HepG2 (cell line): ENCODE measurements around the gene INAFM1. TPM values are rescaled to one million over a fixed set of nuclear protein-coding genes. Genes with fewer than 3 reads are reported as not detected.

Source experiments
- ATAC-seq: fragments of 200-7000 bp; cut with Tn5 transposase; 3 replicates; pipeline ENCODE4 v1.9.1; 2020; ENCODE audit warnings: mild to moderate bottlenecking, moderate library complexity
- BruUV-seq: library from RNA; stranded (reverse); fragments of 400-500 nt; replicated peaks from 2 replicates; lab custom pipeline; 2021; lab: Mats Ljungman, UMichigan
- CTCF ChIA-PET: fragments of 300-600 bp; formaldehyde crosslinking; extraction: SDS; loops from one replicate; lab custom pipeline; 2021; ENCODE audit warnings: low total read pairs, inconsistent platforms, low intra/inter-chr PET ratio; lab: Yijun Ruan, JAX
- POLR2A ChIA-PET: fragments of 350-600 bp; sonication (Branson Sonifier 250); formaldehyde crosslinking; loops from one replicate; lab custom pipeline; 2020; ENCODE audit warnings: antibody characterized with exemption, inconsistent platforms; lab: Yijun Ruan, JAX
- DNase-seq: peaks from one replicate; pipeline ENCODE4 v3.0.0-alpha.2; 2015; ENCODE audit warnings: low spot score
- FAIRE-seq: peaks from 3 replicates; lab custom pipeline; 2011; peaks lifted over from hg19 to GRCh38; lab: Jason Lieb, UNC
- H2AFZ ChIP-seq: one replicate; pipeline ENCODE4 v1.6.1; 2011; ENCODE audit warnings: low read length, inconsistent platforms
- H3K27ac ChIP-seq: fragments of 300-600 bp; 3 replicates; pipeline ENCODE4 v1.8.0; 2011; ENCODE audit warnings: mixed run types, mild to moderate bottlenecking, mixed read lengths, low read length, inconsistent platforms; ENCODE audit not compliant: insufficient read depth; ENCODE audit errors: extremely low read length
- H3K27me3 ChIP-seq, 2 experiments: fragments of 200-600 bp in 1 of 2; 2 replicates in 1 of 2; 3 replicates in 1 of 2; pipeline versions ENCODE4 v1.6.0 to v1.8.0; 2011; ENCODE audit warnings: low read length in 2 of 2, mild to moderate bottlenecking in 2 of 2, moderate library complexity in 2 of 2, inconsistent platforms in 1 of 2; ENCODE audit not compliant: insufficient read depth in 2 of 2, control insufficient read depth in 1 of 2
- H3K36me3 ChIP-seq, 2 experiments: fragments of 200-600 bp in 1 of 2; replicated peaks in 1 of 2; 2 replicates in 1 of 2; 3 replicates in 1 of 2; pipeline versions ENCODE4 v1.5.1 to v1.8.0; 2011; ENCODE audit warnings: low read length in 2 of 2, inconsistent platforms in 1 of 2; ENCODE audit not compliant: insufficient read depth in 2 of 2, control insufficient read depth in 1 of 2
- H3K4me1 ChIP-seq: 2 replicates; pipeline ENCODE4 v1.5.1; 2012; ENCODE audit warnings: low read length, inconsistent platforms; ENCODE audit not compliant: insufficient read depth
- H3K4me2 ChIP-seq: 2 replicates; pipeline ENCODE4 v1.6.0; 2011; ENCODE audit warnings: low read depth, low read length, inconsistent platforms
- H3K4me3 ChIP-seq, 3 experiments: fragments of 200-600 bp in 1 of 3; sonication (generic), shearing (Covaris generic) in 1 of 3; replicated peaks in 1 of 3; 2 replicates each; pipeline ENCODE4 v1.5.1; 2011 to 2016; ENCODE audit warnings: low read length in 3 of 3, inconsistent platforms in 2 of 3, low read depth in 2 of 3, mild to moderate bottlenecking in 2 of 3, control low read depth in 1 of 3, mixed read lengths in 1 of 3; ENCODE audit not compliant: insufficient read depth in 1 of 3
- H3K79me2 ChIP-seq: one replicate; pipeline ENCODE4 v1.6.1; 2011; ENCODE audit warnings: low read length, inconsistent platforms; ENCODE audit not compliant: insufficient read depth
- H3K9ac ChIP-seq: 2 replicates; pipeline ENCODE4 v1.6.0; 2011; ENCODE audit warnings: mild to moderate bottlenecking, low read depth, low read length, inconsistent platforms; ENCODE audit not compliant: insufficient read depth
- H3K9me3 ChIP-seq: 2 replicates; pipeline ENCODE4 v1.5.1; 2012; ENCODE audit warnings: mild to moderate bottlenecking, low read length
- H4K20me1 ChIP-seq: 2 replicates; pipeline ENCODE4 v1.6.0; 2011; ENCODE audit warnings: inconsistent platforms, mild to moderate bottlenecking, low read length, moderate library complexity; ENCODE audit not compliant: insufficient read depth
- FOXP1 ChIP-seq, 2 experiments: fragments of 450-650 bp in 1 of 2; IDR thresholded peaks; 2 replicates each; pipeline ENCODE4 v1.6.1; 2017 to 2018; ENCODE audit warnings: antibody characterized with exemption in 1 of 2
- ZFAT ChIP-seq: sonication (generic); formaldehyde crosslinking; conservative IDR thresholded peaks from 2 replicates; pipeline ENCODE4 v1.8.1; 2023; ENCODE audit warnings: missing genetic modification reagents, inconsistent platforms
- ZNF460 ChIP-seq: sonication (generic); formaldehyde crosslinking; IDR thresholded peaks from 2 replicates; pipeline ENCODE4 v1.5.1; 2020; ENCODE audit warnings: missing genetic modification reagents, mild to moderate bottlenecking, borderline replicate concordance
- ZSCAN12 ChIP-seq: sonication (generic); formaldehyde crosslinking; IDR thresholded peaks from 2 replicates; pipeline ENCODE4 v1.9.0; 2021; ENCODE audit warnings: mild to moderate bottlenecking, missing genetic modification reagents
- ZZZ3 ChIP-seq: sonication (generic); formaldehyde crosslinking; IDR thresholded peaks from 2 replicates; pipeline ENCODE4 v1.4.0; 2020; ENCODE audit warnings: missing genetic modification reagents, mild to moderate bottlenecking, borderline replicate concordance
- WGBS: methylation state at CpG from one replicate; pipeline ENCODE4 v1.1.6; 2017; ENCODE audit warnings: low lambda C conversion rate; 5-methylcytosine and 5-hydroxymethylcytosine counted together
- in situ Hi-C: cut with HindIII; loops from 2 replicates; pipeline ENCODE4 v1.10.0; 2017; ENCODE audit warnings: low pct_unique_long_range_greater_than_20kb; ENCODE audit not compliant: extremely low pct_ligation_motif_present
- intact Hi-C: fragments of 100-400 bp; cut with micrococcal nuclease; formaldehyde crosslinking; loops from one replicate; pipeline ENCODE4 v1.10.0; 2022; ENCODE audit not compliant: unreplicated experiment
- polyA plus RNA-seq, 8 experiments: library from polyadenylated mRNA; depleted of rRNA in 3 of 8; stranded (reverse) in 7 of 8; unstranded in 1 of 8; fragments of >200 nt; fragmentation: Illumina TruSeq in 4 of 8; extraction: Trizol in 4 of 8; gene quantifications; 2 replicates each; pipeline versions ENCODE4 v1.2.1 to v1.2.3, GENCODE V29; 2011 to 2016; ENCODE audit warnings: low read depth in 4 of 8, missing spikeins in 1 of 8, mixed read lengths in 1 of 8; ENCODE audit not compliant: insufficient read depth in 1 of 8
- total RNA-seq, 5 experiments: library from RNA; depleted of rRNA; stranded (reverse); fragments of >200 nt; fragmentation: Illumina TruSeq; extraction: Trizol; gene quantifications; 2 replicates each; pipeline ENCODE4 v1.2.3, GENCODE V29; 2016; ENCODE audit warnings: low read depth in 1 of 5
- TF ChIP-seq, protein P1 (sequence below): sonication (generic); formaldehyde crosslinking; IDR thresholded peaks from 2 replicates; pipeline ENCODE4 v1.5.0; 2020; ENCODE audit warnings: missing genetic modification reagents, mild to moderate bottlenecking, borderline replicate concordance

INAFM1 gene
- total and polyA plus RNA-seq, 2 of the 13 experiments (the other 11 are each of a cell fraction or from before 2014, with no cell fraction given) = 0.88 to 1.9 TPM

DNA sequence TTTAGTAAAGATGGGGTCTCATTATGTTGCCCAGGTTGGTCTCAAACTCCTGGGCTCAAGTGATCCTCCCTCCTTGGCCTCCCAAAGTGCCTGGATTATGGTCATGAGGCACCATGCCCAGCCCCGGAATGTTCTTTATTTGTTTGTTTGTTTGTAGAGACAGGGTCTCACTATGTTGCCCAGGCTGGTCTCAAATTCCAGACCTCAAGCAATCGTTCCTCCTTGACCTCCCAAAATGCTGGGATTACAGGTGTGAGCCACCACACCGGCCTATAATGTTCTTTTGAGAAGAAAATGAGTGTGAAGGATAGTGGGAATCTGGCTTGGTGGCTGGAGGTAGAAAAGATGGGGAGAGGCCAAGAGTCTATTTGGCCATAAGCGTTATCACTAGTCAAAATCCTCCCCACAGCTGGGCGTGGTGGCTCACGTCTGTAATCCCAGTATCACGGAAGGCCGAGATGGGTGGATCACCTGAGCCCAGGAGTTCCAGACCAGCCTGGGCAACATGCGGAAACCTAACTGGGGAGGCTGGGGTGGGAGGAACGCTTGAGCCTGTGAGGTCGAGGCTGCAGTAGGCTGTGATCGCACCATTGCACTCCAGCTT is 38.5 kb upstream of the INAFM1 start:
- Histone ChIP-seq H4K20me1 (no peaks in the 10 kb centered on the region), H3K36me3 (no peaks in the 10 kb centered on the region)
- in situ Hi-C loops = no loop called here
- TF ChIP-seq FOXP1 (IDR thresholded peaks at IDR 0.05) (no peak), FOXP1 (CRISPR knock-in tag; IDR thresholded peaks at IDR 0.05) (no peak), ZSCAN12 (CRISPR knock-in tag) (no peak), ZNF460 (CRISPR knock-in tag) (0 out of 2 replicates have a peak, but pooled peaks have one; percentile 36), ZZZ3 (CRISPR knock-in tag) (no peak), ZFAT (CRISPR knock-in tag) (no peak)
- TF ChIP-seq, protein P1, sequence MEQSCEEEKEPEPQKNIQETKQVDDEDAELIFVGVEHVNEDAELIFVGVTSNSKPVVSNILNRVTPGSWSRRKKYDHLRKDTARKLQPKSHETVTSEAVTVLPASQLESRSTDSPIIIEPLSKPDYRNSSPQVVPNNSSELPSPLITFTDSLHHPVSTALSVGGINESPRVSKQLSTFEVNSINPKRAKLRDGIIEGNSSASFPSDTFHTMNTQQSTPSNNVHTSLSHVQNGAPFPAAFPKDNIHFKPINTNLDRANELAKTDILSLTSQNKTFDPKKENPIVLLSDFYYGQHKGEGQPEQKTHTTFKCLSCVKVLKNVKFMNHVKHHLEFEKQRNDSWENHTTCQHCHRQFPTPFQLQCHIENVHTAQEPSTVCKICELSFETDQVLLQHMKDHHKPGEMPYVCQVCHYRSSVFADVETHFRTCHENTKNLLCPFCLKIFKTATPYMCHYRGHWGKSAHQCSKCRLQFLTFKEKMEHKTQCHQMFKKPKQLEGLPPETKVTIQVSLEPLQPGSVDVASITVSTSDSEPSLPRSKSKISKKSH (CRISPR knock-in tag) = no peak
- TF ChIP-seq, all 625 proteins: peak for 1
- 58% methylated on average over 12 of the region's 12 CpGs for WGBS
- no peaks in the 10 kb centered on the region for H3K27me3 ChIP-seq
- H3K4me1 ChIP-seq = peaks cover 27% of the 10 kb centered on the region
- no peak overlapping the region for H3K9ac ChIP-seq
- no peak for DNase-seq
- CTCF ChIA-PET = no interaction called here
- ATAC-seq = no peak
- H3K27ac ChIP-seq = no peak overlapping the region
- H3K9me3 ChIP-seq = no peaks in the 10 kb centered on the region
- POLR2A ChIA-PET = interaction anchor here (1.7 kb wide), 1 partner anchor 10 kb away, joined by 7 read pairs; no protein-coding TSS in a partner anchor
- H3K4me3 ChIP-seq = no peak overlapping the region
- FAIRE-seq = no peak
- H3K4me2 ChIP-seq = no peak overlapping the region
- no peaks in the 10 kb centered on the region for H3K79me2 ChIP-seq
- H2AFZ ChIP-seq = no peak overlapping the region
- intact Hi-C loops = no loop called here
- BruUV-seq = no TSS peak
